AG04449 (cell line): Measurements from ENCODE around the gene R3HDML.

Experiments
- CTCF ChIA-PET: fragments of 350-600 bp; formaldehyde crosslinking; extraction: SDS; loops from one replicate; lab custom pipeline; 2021; ENCODE audit warnings: antibody characterized with exemption; lab: Yijun Ruan, JAX
- POLR2A ChIA-PET: fragments of 400-600, 350-600 bp; formaldehyde crosslinking; extraction: SDS; loops from one replicate; lab custom pipeline; 2020; ENCODE audit warnings: antibody characterized with exemption, inconsistent platforms; lab: Yijun Ruan, JAX
- DNase-seq: peaks from one replicate; pipeline ENCODE4 v3.0.0-alpha.2; 2010; ENCODE audit warnings: low read depth, low spot score
- H3K4me3 ChIP-seq: 2 replicates; pipeline ENCODE4 v1.5.1; 2011; ENCODE audit warnings: low read depth, mild to moderate bottlenecking, control low read depth, low read length
- TF ChIP-seq, protein P1 (sequence below): IDR thresholded peaks from one replicate; pipeline ENCODE4 v1.5.1; 2011; ENCODE audit warnings: mild to moderate bottlenecking, moderate library complexity, low read length, control low read depth, inconsistent platforms; ENCODE audit not compliant: insufficient read depth; ENCODE audit errors: missing control alignments

R3HDML gene, protein sequence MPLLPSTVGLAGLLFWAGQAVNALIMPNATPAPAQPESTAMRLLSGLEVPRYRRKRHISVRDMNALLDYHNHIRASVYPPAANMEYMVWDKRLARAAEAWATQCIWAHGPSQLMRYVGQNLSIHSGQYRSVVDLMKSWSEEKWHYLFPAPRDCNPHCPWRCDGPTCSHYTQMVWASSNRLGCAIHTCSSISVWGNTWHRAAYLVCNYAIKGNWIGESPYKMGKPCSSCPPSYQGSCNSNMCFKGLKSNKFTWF

DNA sequence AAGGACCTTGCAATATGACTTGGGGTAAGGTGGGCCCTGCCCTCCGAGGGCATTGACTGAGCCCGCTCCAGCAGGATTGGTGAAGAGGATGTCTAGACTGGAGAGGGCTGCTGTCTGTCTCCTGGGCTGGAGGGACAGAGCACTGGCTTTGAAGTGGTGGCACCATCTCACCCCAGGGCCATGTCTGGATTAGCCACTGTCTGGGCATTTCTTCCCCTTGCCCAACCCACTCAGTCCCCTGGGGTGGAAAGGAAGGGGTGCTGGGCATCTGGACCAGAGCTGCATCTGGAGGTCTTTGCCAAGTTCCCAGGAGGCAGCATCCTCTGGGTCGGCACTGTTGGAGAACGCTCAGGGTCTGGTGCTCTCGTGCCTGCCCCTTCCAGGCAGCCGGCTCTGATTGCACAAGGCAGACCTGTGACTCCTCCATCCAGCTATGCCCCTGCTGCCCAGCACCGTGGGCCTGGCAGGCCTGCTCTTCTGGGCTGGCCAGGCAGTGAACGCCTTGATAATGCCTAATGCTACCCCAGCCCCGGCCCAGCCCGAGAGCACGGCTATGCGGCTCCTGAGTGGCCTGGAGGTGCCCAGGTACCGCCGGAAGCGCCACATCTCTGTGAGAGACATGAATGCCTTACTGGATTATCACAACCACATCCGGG is at the start of gene R3HDML:
R3HDML (plus strand) TSS at position 319 of the 656 bp plus-strand sequence; CDS start at position 434, 115 bp downstream.
- POLR2A ChIA-PET: no interaction called here
- TF ChIP-seq, protein P1, sequence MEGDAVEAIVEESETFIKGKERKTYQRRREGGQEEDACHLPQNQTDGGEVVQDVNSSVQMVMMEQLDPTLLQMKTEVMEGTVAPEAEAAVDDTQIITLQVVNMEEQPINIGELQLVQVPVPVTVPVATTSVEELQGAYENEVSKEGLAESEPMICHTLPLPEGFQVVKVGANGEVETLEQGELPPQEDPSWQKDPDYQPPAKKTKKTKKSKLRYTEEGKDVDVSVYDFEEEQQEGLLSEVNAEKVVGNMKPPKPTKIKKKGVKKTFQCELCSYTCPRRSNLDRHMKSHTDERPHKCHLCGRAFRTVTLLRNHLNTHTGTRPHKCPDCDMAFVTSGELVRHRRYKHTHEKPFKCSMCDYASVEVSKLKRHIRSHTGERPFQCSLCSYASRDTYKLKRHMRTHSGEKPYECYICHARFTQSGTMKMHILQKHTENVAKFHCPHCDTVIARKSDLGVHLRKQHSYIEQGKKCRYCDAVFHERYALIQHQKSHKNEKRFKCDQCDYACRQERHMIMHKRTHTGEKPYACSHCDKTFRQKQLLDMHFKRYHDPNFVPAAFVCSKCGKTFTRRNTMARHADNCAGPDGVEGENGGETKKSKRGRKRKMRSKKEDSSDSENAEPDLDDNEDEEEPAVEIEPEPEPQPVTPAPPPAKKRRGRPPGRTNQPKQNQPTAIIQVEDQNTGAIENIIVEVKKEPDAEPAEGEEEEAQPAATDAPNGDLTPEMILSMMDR: no peak
- CTCF ChIA-PET: interaction anchor here (2.0 kb wide), 1 partner anchor 26 kb away, joined by 6 read pairs; the partner anchor contains the start of gene FITM2
- DNase-seq: no peak
- no peak within 1 kb of the TSS for H3K4me3 ChIP-seq

DNA sequence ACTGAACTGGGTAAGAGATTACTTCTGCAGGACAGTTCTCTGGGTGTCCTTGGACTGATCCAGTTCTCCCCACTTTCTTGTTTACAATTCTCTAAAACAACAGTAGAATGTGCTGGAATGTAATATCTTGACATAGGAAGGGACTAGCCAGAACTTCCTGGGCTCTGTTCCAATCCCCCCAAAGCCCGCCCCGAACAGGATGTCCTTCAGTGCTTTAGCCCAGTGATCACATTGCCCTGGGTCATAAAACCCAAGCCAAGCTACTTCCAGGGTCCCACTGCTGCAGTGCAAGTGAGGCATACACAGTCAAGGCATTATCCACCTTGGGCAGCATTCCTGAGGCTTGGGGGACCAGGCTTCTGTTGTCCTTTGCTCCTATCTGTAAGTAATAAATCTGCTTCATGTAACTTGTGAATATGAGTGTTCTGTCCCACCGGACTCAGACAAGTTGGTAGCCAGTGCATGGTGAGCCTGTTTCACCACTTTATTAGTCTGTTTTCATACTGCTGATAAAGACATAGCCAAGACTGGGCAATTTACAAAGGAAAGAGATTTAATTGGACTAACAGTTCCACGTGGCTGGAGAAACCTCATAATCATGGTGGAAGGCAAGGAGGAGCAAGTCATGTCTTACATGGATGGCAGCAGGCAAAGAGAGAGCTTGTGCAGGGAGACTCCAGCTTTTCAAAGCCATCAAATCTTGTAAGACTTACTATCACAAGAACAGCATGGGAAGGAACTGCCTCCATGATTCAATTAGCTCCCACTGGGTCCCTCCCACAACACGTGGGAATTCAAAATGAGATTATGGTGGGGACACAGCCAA is 49.4 kb upstream of the R3HDML start:
- DNase-seq: no peak
- CTCF ChIA-PET: interaction anchor here (1.1 to 1.6 kb wide), 2 partner anchors 24 to 71 kb away, joined by 4 to 7 read pairs; partner anchors contain the start of gene FITM2
- no peak overlapping the region for H3K4me3 ChIP-seq
- TF ChIP-seq, protein P1: no peak
- POLR2A ChIA-PET: interaction anchor here (1.1 kb wide), 1 partner anchor 23 kb away, joined by 3 read pairs; the partner anchor contains the start of gene FITM2

DNA sequence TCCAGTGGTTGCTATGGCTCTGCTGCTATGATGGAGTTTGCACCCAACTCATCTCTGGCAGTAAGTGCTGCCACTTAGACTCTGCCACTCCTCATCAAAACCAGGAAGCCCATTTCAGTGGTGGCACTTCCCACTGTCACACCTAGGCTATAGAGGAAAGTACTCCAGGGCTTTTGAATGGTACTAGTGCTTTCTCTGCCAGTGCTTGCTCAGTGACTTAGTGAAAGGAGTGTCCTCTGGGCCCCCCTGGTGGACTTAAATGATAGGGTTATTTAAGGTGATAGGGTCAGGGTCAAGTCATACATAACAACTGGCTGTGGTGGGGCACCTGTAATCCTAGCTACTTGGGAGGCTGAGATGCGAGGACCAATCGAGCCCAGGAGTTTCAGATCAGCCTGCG is 48.6 kb upstream of the R3HDML start:
- H3K4me3 ChIP-seq: no peak overlapping the region
- ChIA-PET CTCF (no interaction called here), POLR2A (no interaction called here)
- DNase-seq: no peak
- TF ChIP-seq, protein P1: no peak

DNA sequence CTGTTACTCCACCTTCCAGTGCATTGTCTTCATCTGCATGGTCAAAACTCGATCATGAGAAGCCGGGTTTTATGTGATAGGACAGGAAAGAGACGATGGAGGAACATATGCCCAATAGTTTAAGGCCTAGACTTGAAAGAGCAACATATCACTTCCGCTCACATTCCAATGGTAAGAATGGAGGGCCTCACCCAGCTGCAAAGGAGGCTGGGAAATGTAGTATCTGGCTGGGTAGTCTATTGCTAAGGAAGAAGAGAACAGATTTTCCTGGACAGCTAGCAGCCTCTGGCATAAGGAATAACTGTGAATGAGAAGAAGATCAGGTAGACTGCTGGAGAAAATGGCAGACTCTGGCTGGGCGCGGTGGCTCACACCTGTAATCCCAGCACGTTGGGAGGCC is 45.1 kb upstream of the R3HDML start:
- TF ChIP-seq, protein P1: no peak
- ChIA-PET CTCF (interaction anchor here (2.8 kb wide), 1 partner anchor 19 kb away, joined by 17 read pairs; the partner anchor contains the start of gene FITM2), POLR2A (no interaction called here)
- no peak for DNase-seq
- H3K4me3 ChIP-seq: no peak overlapping the region

DNA sequence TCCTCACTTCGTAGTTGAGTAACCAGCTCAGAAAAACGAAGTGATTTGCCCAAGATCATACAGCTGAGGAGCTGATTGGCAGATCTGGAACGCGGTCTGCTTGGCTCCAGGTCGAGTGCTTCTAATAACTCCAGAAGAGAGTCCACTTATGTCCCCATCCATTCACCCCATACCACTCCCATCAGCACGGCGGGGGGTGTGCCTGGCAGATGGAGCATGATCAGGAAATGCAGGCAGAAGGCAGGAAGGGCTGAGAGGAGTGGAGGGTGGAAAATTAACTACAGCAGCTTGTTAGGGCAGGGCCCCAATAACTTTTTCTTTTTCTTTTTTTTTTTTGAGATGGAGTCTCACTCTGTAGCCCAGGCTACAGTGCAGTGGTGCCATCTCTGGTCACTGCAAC is 40.8 kb upstream of the R3HDML start:
- ChIA-PET POLR2A (no interaction called here), CTCF (interaction anchor here (1.1 to 1.8 kb wide), 3 partner anchors 16 to 80 kb away, joined by 3 to 5 read pairs (median 3); no protein-coding TSS in a partner anchor)
- no peak for DNase-seq
- TF ChIP-seq, protein P1: no peak
- no peak overlapping the region for H3K4me3 ChIP-seq
